Ishikawa (cell line): ENCODE data around the gene TMEM59L.

Source experiments
- CEBPB ChIP-seq: IDR thresholded peaks from 2 replicates; pipeline ENCODE4 v1.6.1; 2012
- CREB1 ChIP-seq: IDR thresholded peaks from 2 replicates; pipeline ENCODE4 v1.6.1; 2012; ENCODE audit warnings: low read depth
- EGR1 ChIP-seq: IDR thresholded peaks from 2 replicates; pipeline ENCODE4 v1.6.1; 2012
- EP300 ChIP-seq: IDR thresholded peaks from 2 replicates; pipeline ENCODE4 v1.6.1; 2012; ENCODE audit warnings: borderline replicate concordance
- FOXM1 ChIP-seq: IDR thresholded peaks from 2 replicates; pipeline ENCODE4 v1.6.1; 2012; ENCODE audit warnings: low read depth, borderline replicate concordance
- RAD21 ChIP-seq: IDR thresholded peaks from 2 replicates; pipeline ENCODE4 v1.6.1; 2012; ENCODE audit warnings: low read depth
- REST ChIP-seq: IDR thresholded peaks from 2 replicates; pipeline ENCODE4 v1.6.1; 2012; ENCODE audit warnings: low read depth, mild to moderate bottlenecking
- TAF1 ChIP-seq: IDR thresholded peaks from 2 replicates; pipeline ENCODE4 v1.6.1; 2012; ENCODE audit warnings: low read depth, mild to moderate bottlenecking
- TCF12 ChIP-seq: IDR thresholded peaks from 2 replicates; pipeline ENCODE4 v1.6.1; 2012; ENCODE audit warnings: low read depth
- USF1 ChIP-seq: IDR thresholded peaks from 2 replicates; pipeline ENCODE4 v1.6.1; 2012
- YY1 ChIP-seq: IDR thresholded peaks from 2 replicates; pipeline ENCODE4 v1.6.1; 2012; ENCODE audit warnings: low read depth
- ZBTB7A ChIP-seq: IDR thresholded peaks from 2 replicates; pipeline ENCODE4 v1.6.1; 2012; ENCODE audit warnings: low read depth
- TF ChIP-seq, protein P1 (sequence below): IDR thresholded peaks from 2 replicates; pipeline ENCODE4 v1.6.1; 2012

DNA sequence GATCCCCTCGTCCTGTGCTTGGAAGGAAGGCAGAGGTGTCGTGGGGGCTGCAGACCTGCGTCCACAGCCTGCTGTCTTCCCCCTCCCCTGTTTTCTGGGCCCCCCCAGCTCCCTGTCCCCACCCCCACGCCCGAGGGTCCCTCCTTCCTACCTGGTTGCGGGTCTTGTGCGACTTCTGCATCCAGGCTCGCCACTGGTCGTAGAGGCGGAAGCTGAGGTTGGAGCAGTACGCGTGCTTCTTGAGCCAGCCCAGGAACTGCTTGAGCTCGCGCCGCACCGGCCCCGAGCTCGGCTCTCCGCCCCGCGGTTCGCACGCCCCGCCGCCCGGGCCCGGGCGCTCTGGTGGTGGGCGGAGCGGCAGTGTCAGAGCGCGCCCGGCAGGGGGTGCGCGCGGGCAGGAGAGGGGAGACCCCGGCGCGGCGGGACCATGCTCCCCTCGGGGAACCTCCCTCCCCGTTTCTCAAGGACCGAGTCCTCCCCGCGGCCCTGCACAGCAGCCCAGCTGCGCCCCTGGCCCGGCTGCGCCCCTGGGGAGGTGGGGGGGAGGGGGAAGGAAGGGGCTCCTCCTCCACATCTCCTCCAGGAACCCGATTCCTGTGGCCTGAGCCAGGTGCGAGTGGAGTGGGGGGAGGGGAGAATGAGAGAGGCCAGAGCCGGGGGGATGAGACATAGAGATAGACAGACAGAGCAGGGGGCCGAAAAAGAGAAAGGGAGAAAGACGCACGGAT lies 18.4 kb upstream of the TMEM59L start:
- TF ChIP-seq YY1 (no peak), RAD21 (peak; percentile 69; the same call in 1 of the 2 replicates), USF1 (no peak), TCF12 (peak; percentile 16; the same call in 1 of the 2 replicates), TAF1 (no peak), REST (no peak), FOXM1 (no peak), CEBPB (no peak), CREB1 (no peak), ZBTB7A (peak; percentile 77; the same call in 1 of the 2 replicates), EP300 (no peak), EGR1 (peak; percentile 68)
- TF ChIP-seq, protein P1, sequence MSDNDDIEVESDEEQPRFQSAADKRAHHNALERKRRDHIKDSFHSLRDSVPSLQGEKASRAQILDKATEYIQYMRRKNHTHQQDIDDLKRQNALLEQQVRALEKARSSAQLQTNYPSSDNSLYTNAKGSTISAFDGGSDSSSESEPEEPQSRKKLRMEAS, result peak; percentile 68
